ENCODE data around the gene GPR157.

The GPR157 gene

GRCh38 chr1:9065213-9065751, 63.6 kb downstream of the GPR157 start:
- DNase-seq (ENCODE audit: extremely low read depth in 1 of 2, low read depth in 1 of 2), result no peak

DNA sequence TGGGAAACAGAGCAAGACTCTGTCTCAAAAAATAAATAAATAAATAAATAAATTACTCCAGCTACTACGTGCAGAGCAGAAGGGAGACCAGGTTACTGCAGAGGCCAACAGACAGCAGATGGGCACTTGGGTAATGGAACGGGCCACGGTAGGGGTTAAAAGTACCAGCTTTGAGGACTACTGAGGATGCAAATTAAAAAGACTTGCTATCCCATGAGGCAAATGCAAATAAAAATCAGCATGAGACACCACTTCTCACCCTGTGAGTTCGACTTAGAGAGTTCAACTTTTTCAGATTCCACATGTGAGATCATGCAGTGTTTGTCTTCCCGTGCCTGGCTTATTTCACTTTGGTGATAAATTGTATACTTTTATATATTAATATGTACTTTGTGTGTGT, 66.1 kb downstream of the GPR157 start:
- no peak for DNase-seq (ENCODE audit: extremely low read depth in 1 of 2, low read depth in 1 of 2)

DNA sequence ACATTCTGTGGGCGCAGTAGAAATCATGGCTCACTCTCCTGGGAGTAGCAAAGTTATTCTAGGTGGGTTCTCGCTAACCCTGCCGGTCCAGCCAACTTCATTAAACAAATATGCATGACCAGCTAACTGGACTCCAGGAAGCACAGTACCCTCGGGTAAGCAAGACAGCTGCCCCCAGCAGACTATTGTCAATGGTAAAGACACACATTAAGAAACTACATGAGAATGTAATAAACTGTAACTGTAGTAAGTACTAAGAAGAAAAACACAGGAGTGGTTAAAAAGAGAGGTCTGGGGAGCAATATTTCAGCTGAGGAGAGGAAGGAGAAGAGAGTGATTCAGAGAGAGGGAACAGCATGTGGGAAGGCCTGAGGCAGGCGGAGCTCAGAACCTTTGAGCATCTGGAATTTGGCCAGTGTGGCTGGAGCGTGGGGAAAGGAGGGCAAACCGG, 66.9 kb downstream of the GPR157 start:
- no peak for DNase-seq (ENCODE audit: extremely low read depth in 1 of 2, low read depth in 1 of 2)

GRCh38 chr1:9061252-9061960, 67.5 kb downstream of the GPR157 start:
- no peak for DNase-seq (ENCODE audit: extremely low read depth in 1 of 2, low read depth in 1 of 2)

- no peak for DNase-seq (ENCODE audit: extremely low read depth in 1 of 2, low read depth in 1 of 2)
Measured at GRCh38 chr1:9059891-9060744, 68.8 kb downstream of the GPR157 start.

DNA sequence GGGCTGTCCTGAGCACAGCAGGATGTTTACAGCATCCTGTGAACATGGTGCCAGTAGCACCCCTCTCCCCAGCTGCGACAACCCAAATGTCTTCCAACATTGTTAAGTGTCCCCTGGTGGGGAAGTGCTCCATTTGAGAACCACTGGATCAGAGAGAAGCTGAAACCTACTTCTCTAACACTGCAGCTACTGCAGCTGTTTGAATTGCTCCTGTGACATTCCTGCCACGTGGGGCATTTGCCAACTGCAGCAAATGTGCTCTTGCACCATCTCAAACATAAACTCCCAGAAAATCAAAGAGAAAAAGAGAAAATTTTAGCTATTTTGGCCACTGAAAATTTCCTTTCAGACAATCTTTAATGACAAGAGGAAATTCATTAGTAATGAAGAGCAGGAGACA, 70.4 kb downstream of the GPR157 start:
- no peak for DNase-seq (ENCODE audit: extremely low read depth in 1 of 2, low read depth in 1 of 2)

- DNase-seq (ENCODE audit: extremely low read depth in 1 of 2, low read depth in 1 of 2), result no peak
Measured at GRCh38 chr1:9057851-9058250, 71.1 kb downstream of the GPR157 start.

GRCh38 chr1:9052272-9053049, 76.4 kb downstream of the GPR157 start:
- DNase-seq (ENCODE audit: extremely low read depth in 1 of 2, low read depth in 1 of 2), result no peak

- DNase-seq (ENCODE audit: extremely low read depth in 1 of 2, low read depth in 1 of 2), result no peak
Measured at GRCh38 chr1:9051379-9051778, 77.5 kb downstream of the GPR157 start.

DNA sequence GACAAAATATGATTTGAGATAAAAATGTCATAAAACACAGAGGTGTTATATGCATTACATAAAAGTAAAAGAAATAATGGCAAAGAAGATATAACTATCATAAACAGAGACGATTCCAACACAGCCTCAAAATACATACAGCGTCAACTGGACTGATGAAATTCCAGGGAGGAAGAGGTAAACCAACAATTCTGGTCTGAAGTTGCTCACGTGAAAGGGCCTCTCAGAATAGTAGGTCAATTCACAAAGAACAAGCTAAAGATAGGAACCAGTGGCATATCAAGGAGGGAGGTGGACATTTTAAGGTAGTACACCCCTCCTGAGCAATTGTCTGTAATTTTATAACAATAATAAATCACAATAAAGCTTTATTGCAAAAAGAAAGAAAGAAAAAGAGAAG, 78.1 kb downstream of the GPR157 start:
- DNase-seq (ENCODE audit: extremely low read depth in 1 of 2, low read depth in 1 of 2), result no peak

Measured in activated CD8-positive, alpha-beta memory T cell treated with anti-CD3 and anti-CD28 coated beads for 1 hour (primary cell).